ENCODE results near the gene FAXDC2.

DNA sequence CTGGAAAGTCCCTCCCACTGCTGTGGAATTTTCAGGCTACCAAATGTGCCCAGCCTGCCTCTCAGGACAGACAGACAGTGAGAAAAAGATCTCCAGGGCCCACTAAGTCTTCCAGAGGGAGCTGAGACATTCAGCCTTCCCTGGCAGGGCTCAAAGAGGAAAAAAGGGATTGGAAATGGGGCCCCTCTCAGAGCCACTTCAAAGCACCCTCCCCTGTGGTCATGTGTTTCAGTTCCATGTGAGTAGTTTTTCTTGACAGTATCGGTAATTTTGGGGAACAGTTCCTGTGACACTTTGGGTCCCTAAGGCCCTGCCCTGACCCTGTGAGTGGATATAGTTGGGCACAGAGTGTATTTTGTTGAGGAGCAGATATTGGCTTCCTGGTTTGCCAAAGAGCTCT, 70.3 kb downstream of the FAXDC2 start:
- no peak for TF ChIP-seq ZNF670 (tag by site-specific recombination; IDR thresholded peaks at IDR 0.05; ENCODE audit: low read depth)
- TF ChIP-seq, protein P1, sequence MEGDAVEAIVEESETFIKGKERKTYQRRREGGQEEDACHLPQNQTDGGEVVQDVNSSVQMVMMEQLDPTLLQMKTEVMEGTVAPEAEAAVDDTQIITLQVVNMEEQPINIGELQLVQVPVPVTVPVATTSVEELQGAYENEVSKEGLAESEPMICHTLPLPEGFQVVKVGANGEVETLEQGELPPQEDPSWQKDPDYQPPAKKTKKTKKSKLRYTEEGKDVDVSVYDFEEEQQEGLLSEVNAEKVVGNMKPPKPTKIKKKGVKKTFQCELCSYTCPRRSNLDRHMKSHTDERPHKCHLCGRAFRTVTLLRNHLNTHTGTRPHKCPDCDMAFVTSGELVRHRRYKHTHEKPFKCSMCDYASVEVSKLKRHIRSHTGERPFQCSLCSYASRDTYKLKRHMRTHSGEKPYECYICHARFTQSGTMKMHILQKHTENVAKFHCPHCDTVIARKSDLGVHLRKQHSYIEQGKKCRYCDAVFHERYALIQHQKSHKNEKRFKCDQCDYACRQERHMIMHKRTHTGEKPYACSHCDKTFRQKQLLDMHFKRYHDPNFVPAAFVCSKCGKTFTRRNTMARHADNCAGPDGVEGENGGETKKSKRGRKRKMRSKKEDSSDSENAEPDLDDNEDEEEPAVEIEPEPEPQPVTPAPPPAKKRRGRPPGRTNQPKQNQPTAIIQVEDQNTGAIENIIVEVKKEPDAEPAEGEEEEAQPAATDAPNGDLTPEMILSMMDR (tag by site-specific recombination; IDR thresholded peaks at IDR 0.05), result no peak
- no peak for TF ChIP-seq ZNF292 (tag by site-specific recombination; IDR thresholded peaks at IDR 0.05; ENCODE audit: borderline replicate concordance, low read depth)
- TF ChIP-seq ZNF24 (tag by site-specific recombination; IDR thresholded peaks at IDR 0.05), result no peak
- no peak for TF ChIP-seq ZNF585B (tag by site-specific recombination; IDR thresholded peaks at IDR 0.05)
- TF ChIP-seq ZNF555 (tag by site-specific recombination; conservative IDR thresholded peaks at IDR 0.05), result no peak
- TF ChIP-seq ZNF623 (tag by site-specific recombination; IDR thresholded peaks at IDR 0.05), result no peak
- TF ChIP-seq, protein P2, sequence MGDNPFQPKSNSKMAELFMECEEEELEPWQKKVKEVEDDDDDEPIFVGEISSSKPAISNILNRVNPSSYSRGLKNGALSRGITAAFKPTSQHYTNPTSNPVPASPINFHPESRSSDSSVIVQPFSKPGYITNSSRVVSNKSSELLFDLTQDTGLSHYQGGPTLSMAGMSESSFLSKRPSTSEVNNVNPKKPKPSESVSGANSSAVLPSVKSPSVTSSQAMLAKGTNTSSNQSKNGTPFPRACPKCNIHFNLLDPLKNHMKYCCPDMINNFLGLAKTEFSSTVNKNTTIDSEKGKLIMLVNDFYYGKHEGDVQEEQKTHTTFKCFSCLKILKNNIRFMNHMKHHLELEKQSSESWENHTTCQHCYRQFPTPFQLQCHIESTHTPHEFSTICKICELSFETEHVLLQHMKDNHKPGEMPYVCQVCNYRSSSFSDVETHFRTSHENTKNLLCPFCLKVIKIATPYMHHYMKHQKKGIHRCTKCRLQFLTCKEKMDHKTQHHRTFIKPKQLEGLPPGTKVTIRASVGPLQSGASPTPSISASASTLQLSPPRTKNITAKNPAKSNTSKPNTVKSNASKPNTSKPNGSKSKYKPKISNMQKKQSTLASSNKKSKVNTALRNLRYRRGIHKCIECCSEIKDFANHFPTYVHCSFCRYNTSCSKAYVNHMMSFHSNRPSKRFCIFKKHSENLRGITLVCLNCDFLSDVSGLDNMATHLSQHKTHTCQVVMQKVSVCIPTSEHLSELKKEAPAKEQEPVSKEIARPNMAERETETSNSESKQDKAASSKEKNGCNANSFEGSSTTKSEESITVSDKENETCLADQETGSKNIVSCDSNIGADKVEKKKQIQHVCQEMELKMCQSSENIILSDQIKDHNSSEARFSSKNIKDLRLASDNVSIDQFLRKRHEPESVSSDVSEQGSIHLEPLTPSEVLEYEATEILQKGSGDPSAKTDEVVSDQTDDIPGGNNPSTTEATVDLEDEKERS (tag by site-specific recombination; IDR thresholded peaks at IDR 0.05), result no peak
- TF ChIP-seq SP2 (tag by site-specific recombination; IDR thresholded peaks at IDR 0.05), result no peak
- TF ChIP-seq, protein P3, sequence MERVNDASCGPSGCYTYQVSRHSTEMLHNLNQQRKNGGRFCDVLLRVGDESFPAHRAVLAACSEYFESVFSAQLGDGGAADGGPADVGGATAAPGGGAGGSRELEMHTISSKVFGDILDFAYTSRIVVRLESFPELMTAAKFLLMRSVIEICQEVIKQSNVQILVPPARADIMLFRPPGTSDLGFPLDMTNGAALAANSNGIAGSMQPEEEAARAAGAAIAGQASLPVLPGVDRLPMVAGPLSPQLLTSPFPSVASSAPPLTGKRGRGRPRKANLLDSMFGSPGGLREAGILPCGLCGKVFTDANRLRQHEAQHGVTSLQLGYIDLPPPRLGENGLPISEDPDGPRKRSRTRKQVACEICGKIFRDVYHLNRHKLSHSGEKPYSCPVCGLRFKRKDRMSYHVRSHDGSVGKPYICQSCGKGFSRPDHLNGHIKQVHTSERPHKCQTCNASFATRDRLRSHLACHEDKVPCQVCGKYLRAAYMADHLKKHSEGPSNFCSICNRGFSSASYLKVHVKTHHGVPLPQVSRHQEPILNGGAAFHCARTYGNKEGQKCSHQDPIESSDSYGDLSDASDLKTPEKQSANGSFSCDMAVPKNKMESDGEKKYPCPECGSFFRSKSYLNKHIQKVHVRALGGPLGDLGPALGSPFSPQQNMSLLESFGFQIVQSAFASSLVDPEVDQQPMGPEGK (tag by site-specific recombination; IDR thresholded peaks at IDR 0.05), result no peak
- no peak for TF ChIP-seq ZNF776 (tag by site-specific recombination; IDR thresholded peaks at IDR 0.05; ENCODE audit: borderline replicate concordance)
- TF ChIP-seq, protein P4, sequence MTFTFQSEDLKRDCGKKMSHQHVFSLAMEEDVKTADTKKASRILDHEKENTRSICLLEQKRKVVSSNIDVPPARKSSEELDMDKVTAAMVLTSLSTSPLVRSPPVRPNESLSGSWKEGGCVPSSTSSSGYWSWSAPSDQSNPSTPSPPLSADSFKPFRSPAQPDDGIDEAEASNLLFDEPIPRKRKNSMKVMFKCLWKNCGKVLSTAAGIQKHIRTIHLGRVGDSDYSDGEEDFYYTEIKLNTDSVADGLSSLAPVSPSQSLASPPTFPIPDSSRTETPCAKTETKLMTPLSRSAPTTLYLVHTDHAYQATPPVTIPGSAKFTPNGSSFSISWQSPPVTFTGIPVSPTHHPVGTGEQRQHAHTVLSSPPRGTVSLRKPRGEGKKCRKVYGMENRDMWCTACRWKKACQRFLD (tag by site-specific recombination; IDR thresholded peaks at IDR 0.05), result no peak
- TF ChIP-seq ZNF133 (tag by site-specific recombination; IDR thresholded peaks at IDR 0.05), result no peak

Data from HEK293 (cell line).